DOHH2 (cell line): ENCODE data around the gene PAMR1.

ENCODE experiments used
- EZH2phosphoT487 ChIP-seq: fragments of 200-600 bp; sonication (generic); IDR thresholded peaks from 2 replicates; pipeline ENCODE4 v1.6.1; 2017; ENCODE audit warnings: borderline replicate concordance, mild to moderate bottlenecking, antibody characterized with exemption, low read length, moderate library complexity, mixed read lengths
- TF ChIP-seq, protein P1 (sequence below): fragments of 200-600 bp; sonication (generic); IDR thresholded peaks from one replicate; pipeline ENCODE4 v1.5.1; 2014; ENCODE audit warnings: antibody characterized with exemption, mild to moderate bottlenecking, low read depth, low read length; ENCODE audit not compliant: poor library complexity, severe bottlenecking

DNA sequence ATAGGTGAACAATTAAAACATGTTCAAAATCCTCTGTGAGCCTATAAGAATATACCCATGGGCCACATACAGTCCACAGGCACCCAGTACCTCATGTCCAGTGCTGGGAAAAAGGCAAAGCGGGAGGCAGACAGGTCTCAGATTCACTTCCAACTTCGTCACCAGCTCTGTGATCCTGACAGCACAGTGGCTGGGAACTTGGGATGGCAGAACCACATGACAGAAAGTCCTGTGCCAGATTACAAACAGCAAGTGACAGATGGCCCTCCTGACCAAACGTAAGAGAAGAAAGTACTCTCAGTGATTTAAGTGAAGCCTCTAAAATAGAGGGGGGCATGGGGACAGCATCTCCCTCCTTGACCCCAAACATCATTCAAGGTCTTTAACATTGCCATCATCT lies 111.8 kb downstream of the PAMR1 start:
- TF ChIP-seq, protein P1, sequence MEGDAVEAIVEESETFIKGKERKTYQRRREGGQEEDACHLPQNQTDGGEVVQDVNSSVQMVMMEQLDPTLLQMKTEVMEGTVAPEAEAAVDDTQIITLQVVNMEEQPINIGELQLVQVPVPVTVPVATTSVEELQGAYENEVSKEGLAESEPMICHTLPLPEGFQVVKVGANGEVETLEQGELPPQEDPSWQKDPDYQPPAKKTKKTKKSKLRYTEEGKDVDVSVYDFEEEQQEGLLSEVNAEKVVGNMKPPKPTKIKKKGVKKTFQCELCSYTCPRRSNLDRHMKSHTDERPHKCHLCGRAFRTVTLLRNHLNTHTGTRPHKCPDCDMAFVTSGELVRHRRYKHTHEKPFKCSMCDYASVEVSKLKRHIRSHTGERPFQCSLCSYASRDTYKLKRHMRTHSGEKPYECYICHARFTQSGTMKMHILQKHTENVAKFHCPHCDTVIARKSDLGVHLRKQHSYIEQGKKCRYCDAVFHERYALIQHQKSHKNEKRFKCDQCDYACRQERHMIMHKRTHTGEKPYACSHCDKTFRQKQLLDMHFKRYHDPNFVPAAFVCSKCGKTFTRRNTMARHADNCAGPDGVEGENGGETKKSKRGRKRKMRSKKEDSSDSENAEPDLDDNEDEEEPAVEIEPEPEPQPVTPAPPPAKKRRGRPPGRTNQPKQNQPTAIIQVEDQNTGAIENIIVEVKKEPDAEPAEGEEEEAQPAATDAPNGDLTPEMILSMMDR = no peak
- TF ChIP-seq EZH2phosphoT487 = no peak
